Colonic mucosa (tissue), 4 donors: ENCODE results near the gene NIFK. TPM values are rescaled to one million over a fixed set of nuclear protein-coding genes. Genes with fewer than 3 reads are reported as not detected.

ENCODE experiments used
- DNase-seq: peaks from one replicate; pipeline ENCODE4 v3.0.0-alpha.2; 2020
- H3K27ac ChIP-seq: fragments of 200-600 bp; one replicate; pipeline ENCODE4 v1.8.0; 2021
- H3K27me3 ChIP-seq: fragments of 200-600 bp; one replicate; pipeline ENCODE4 v1.8.0; 2021
- H3K36me3 ChIP-seq: fragments of 200-600 bp; one replicate; pipeline ENCODE4 v1.8.0; 2021
- H3K4me1 ChIP-seq: fragments of 200-600 bp; one replicate; pipeline ENCODE4 v1.8.0; 2021; ENCODE audit warnings: mild to moderate bottlenecking
- H3K4me3 ChIP-seq: fragments of 200-600 bp; one replicate; pipeline ENCODE4 v1.8.0; 2021
- H3K9ac ChIP-seq, 2 donors: one replicate each; pipeline ENCODE4 v1.7.0; 2013; ENCODE audit warnings: control low read depth in 2 of 2, low read depth in 2 of 2, low read length in 2 of 2
- H3K9me3 ChIP-seq: fragments of 200-600 bp; one replicate; pipeline ENCODE4 v1.8.0; 2021
- intact Hi-C: fragments of 100-400 bp; cut with DNase I; formaldehyde crosslinking; loops from one replicate; pipeline ENCODE4 v1.14.1; 2022
- total RNA-seq, 2 donors: library from RNA; stranded (reverse); fragmentation: NEBNext Ultra II Directional in 1 of 2; extraction: Animal tissue kit (Norgen Biotek cat#: 25700) in 1 of 2; gene quantifications; one replicate each; pipeline ENCODE4 v1.2.1, GENCODE V29; 2021
- TF ChIP-seq, protein P1 (sequence below): fragments of 200-600 bp; IDR thresholded peaks from one replicate; pipeline ENCODE4 v1.8.0; 2022; ENCODE audit warnings: antibody characterized with exemption, mild to moderate bottlenecking
- donor health status: healthy.
- donor health status: DM: no; HTN: no; CAD: no.
- donor health status: DM: no; HTN: no; CAD: no.

Gene NIFK
- total RNA-seq, 2 donors from 2014 or later: 32.9 to 57.7 TPM

DNA sequence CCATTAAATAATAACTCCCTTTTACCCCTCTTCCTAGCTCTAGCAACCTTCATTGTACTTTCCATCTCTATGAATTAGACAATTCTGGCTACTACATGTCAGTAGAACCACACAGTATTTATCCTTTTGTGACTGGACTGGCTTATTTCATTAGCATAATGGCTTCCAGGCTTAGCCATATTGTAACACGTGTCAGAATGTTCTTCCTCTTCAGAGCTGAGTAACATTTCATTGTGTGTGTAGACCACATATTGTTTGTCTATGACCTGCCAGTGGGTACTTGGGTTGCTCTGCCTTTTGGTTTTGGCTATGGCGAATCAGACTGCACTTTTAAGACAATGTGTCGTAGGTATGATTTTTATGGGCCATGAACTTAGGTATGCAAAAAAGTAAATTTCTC, 39.7 kb upstream of the NIFK start:
- no peak for DNase-seq
- Histone ChIP-seq H3K4me3 (no peak overlapping the region), H3K27ac (no peak overlapping the region), H3K4me1 (no peaks in the 10 kb centered on the region), H3K9me3 (no peaks in the 10 kb centered on the region), H3K9ac (no peak overlapping the region), H3K27me3 (no peaks in the 10 kb centered on the region), H3K36me3 (no peaks in the 10 kb centered on the region)
- intact Hi-C loops: no loop called here
- TF ChIP-seq, protein P1, sequence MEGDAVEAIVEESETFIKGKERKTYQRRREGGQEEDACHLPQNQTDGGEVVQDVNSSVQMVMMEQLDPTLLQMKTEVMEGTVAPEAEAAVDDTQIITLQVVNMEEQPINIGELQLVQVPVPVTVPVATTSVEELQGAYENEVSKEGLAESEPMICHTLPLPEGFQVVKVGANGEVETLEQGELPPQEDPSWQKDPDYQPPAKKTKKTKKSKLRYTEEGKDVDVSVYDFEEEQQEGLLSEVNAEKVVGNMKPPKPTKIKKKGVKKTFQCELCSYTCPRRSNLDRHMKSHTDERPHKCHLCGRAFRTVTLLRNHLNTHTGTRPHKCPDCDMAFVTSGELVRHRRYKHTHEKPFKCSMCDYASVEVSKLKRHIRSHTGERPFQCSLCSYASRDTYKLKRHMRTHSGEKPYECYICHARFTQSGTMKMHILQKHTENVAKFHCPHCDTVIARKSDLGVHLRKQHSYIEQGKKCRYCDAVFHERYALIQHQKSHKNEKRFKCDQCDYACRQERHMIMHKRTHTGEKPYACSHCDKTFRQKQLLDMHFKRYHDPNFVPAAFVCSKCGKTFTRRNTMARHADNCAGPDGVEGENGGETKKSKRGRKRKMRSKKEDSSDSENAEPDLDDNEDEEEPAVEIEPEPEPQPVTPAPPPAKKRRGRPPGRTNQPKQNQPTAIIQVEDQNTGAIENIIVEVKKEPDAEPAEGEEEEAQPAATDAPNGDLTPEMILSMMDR: no peak

DNA sequence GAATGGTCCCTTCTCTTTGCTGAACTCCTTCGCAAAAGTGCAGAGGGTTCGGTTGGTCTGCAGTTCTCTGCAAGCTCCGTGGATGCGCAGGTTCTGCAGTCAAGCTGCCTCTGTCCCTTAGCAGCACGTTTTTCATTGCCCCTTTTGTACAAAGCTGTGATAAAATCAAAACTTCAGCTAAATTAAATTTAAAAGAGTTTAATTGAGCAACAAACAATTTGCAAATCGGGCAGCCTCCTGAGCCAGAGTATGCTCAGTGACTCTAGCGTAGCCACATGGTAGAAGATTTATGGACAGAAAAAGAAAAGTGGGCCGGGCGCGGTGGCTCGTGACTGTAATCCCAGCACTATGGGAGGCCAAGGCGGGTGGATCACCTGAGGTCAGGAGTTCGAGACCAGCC, 37.6 kb upstream of the NIFK start:
- Histone ChIP-seq H3K9me3 (no peaks in the 10 kb centered on the region), H3K9ac (no peak overlapping the region), H3K4me1 (no peaks in the 10 kb centered on the region), H3K4me3 (no peak overlapping the region), H3K27ac (no peak overlapping the region), H3K36me3 (no peaks in the 10 kb centered on the region), H3K27me3 (no peaks in the 10 kb centered on the region)
- TF ChIP-seq, protein P1: no peak
- intact Hi-C loops: no loop called here
- no peak for DNase-seq

DNA sequence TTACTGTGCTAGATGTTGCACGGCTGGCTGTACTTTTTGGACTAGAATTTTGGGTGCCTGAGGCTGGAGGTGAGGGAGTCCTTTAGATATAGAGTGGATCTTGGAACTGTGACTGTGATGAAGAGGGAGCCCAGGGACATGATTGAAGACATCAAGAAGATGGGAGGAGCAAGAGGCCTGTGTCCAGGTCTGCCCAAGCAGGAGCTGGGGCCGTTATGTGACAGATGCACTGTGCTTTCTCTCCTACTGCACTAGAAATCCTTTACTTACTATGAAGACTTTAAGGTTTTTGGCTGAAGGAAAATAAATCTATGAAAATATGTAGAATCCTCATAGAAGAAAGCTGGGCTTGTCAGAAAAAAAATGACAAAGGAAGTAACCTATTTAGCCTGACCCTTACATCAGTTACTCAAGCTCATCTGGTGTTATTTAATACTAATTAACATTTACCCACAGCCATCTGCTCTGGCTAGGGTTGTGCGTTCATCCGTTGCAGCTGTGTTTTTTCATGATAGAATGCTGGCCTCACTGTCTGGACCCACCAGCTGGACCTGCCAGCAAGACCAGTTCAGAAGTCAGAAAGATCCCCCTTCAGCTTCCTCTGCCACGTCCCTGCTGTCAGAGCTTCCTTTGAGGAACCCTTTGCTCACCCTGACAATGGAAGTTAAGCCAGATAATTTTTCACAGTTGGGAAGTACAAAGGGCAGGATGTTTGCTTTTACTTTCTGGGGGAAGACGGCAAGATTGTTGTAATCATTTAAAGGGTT, 35.5 kb upstream of the NIFK start:
- intact Hi-C loops: no loop called here
- H3K9ac ChIP-seq: no peak overlapping the region
- no peaks in the 10 kb centered on the region for H3K36me3 ChIP-seq
- H3K27ac ChIP-seq: no peak overlapping the region
- no peaks in the 10 kb centered on the region for H3K27me3 ChIP-seq
- DNase-seq: no peak
- H3K4me3 ChIP-seq: no peak overlapping the region
- H3K4me1 ChIP-seq: no peaks in the 10 kb centered on the region
- H3K9me3 ChIP-seq: no peaks in the 10 kb centered on the region
- TF ChIP-seq, protein P1: no peak

DNA sequence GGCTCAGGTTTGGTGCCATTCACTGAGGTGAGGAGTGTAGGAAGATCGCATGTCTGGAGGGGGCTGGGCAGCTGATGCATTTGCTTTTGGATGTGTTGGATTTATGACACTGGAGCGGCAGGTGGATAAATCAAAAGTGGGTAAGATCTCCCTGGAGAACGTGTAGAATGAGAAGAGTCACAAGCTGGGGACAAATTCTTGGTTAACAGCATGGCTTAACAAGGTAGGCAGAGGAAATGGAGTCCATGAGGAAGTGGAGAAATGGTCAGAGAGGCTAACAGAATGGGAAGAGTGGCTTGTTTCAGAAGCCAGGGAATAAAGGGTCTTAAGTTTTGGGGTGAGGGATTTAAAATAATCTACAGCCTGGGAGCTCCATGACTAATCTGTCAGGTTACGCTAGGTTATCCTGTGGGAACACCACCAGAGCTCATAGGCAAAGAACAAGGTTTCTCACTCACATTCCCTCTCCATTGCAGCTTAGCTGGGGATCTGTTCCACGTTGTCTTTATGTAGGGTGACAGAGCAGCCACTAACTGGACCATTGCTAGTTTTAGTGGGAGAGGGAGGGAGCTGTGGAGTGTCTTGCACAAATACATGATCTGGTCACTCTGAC, 31.6 kb upstream of the NIFK start:
- no peak overlapping the region for H3K27ac ChIP-seq
- peaks cover 4% of the 10 kb centered on the region for H3K36me3 ChIP-seq
- H3K4me3 ChIP-seq: no peak overlapping the region
- DNase-seq: no peak
- no peaks in the 10 kb centered on the region for H3K9me3 ChIP-seq
- no peaks in the 10 kb centered on the region for H3K27me3 ChIP-seq
- TF ChIP-seq, protein P1: no peak
- H3K4me1 ChIP-seq: no peaks in the 10 kb centered on the region
- H3K9ac ChIP-seq: no peak overlapping the region
- intact Hi-C loops: no loop called here

DNA sequence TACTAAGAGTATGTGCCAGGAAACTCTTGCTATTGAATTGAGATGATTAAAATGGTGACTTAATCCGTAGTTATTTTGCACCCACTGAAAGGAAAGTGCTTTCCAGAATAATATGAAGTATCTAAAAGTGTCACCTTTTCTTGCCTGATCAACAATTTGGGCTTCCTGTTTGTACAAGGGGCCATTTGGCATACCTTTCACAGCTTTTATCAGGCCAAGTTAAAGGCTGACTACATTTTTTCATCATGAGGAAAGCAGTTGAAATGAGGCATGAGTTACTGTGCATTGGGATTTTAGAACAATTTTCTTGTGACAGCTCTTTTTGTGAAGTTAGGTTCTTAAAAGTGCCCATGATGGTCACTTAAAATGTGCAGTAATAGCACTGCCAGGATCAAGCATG, 29.9 kb upstream of the NIFK start:
- Histone ChIP-seq H3K4me3 (no peak overlapping the region), H3K4me1 (no peaks in the 10 kb centered on the region), H3K27me3 (no peaks in the 10 kb centered on the region), H3K36me3 (peaks cover 4% of the 10 kb centered on the region), H3K9me3 (no peaks in the 10 kb centered on the region), H3K9ac (no peak overlapping the region), H3K27ac (no peak overlapping the region)
- intact Hi-C loops: no loop called here
- TF ChIP-seq, protein P1: no peak
- no peak for DNase-seq
